ENCODE measurements around the gene CDC42BPG.
A peak's percentile ranks its signal among the peaks of the same experiment; 100 is the strongest.

DNA sequence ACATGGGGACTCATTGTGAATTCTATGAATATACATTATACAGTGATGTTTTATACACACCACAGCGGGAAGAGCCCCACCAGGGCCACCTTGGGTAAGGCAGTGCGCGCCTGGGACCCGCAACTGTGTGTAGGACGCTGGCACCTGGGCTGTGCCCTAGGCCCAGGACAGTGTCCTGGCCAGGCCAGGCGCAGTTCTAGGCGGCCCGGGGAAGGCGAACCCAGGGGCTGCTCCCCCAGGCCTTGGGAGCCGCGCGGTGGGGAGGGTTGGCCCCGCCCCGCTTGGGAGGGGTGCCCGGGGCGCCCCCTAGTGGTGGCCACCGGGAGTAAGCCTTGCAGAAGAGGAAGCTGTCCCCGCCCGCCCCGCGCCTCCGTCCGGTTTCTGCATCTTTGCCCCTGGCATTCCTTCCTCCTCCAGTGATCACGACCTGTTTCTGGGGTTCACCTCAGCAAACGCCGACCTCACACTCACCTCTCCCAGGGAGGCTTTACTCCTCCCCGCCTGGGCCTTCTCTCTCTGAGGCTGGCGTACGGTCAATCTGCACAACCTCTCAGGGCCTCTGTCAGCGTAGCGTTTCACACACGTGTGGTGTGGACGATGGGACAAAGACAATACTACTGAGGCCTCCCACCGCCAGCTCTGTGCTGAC lies 43.4 kb upstream of the CDC42BPG start:
- TF ChIP-seq, protein P1, sequence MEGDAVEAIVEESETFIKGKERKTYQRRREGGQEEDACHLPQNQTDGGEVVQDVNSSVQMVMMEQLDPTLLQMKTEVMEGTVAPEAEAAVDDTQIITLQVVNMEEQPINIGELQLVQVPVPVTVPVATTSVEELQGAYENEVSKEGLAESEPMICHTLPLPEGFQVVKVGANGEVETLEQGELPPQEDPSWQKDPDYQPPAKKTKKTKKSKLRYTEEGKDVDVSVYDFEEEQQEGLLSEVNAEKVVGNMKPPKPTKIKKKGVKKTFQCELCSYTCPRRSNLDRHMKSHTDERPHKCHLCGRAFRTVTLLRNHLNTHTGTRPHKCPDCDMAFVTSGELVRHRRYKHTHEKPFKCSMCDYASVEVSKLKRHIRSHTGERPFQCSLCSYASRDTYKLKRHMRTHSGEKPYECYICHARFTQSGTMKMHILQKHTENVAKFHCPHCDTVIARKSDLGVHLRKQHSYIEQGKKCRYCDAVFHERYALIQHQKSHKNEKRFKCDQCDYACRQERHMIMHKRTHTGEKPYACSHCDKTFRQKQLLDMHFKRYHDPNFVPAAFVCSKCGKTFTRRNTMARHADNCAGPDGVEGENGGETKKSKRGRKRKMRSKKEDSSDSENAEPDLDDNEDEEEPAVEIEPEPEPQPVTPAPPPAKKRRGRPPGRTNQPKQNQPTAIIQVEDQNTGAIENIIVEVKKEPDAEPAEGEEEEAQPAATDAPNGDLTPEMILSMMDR (IDR thresholded peaks at IDR 0.05; ENCODE audit: low read depth, low read length, poor library complexity, severe bottlenecking), result peak; percentile 88
- no peak for TF ChIP-seq EZH2phosphoT487 (IDR thresholded peaks at IDR 0.05; ENCODE audit: borderline replicate concordance, low read length)
